Uterus (tissue), 4 donors: Measurements from ENCODE around the gene DLGAP3. TPM values are rescaled to one million over a fixed set of nuclear protein-coding genes. Genes with fewer than 3 reads are reported as not detected.

ENCODE experiments used
- DNase-seq, 2 donors: peaks; one replicate each; pipeline ENCODE4 v3.0.0-alpha.2; 2019 to 2020
- H3K27ac ChIP-seq, 2 donors: fragments of 200-600 bp; sonication (generic); 1 replicate in 1 of 2; 2 replicates in 1 of 2; pipeline ENCODE4 v1.5.1; 2016 to 2018
- H3K27me3 ChIP-seq, 2 donors: fragments of 200-600 bp; sonication (generic); one replicate each; pipeline ENCODE4 v1.5.1; 2018 to 2019; ENCODE audit warnings: control low read depth in 1 of 2
- H3K36me3 ChIP-seq, 2 donors: fragments of 200-600 bp; sonication (generic); one replicate each; pipeline ENCODE4 v1.5.1; 2019; ENCODE audit warnings: control low read depth in 1 of 2
- H3K4me1 ChIP-seq, 2 donors: fragments of 200-600 bp; sonication (generic); one replicate each; pipeline ENCODE4 v1.5.1; 2018 to 2019; ENCODE audit warnings: control low read depth in 1 of 2
- H3K4me3 ChIP-seq, 2 donors: fragments of 200-600 bp; sonication (generic); 1 replicate in 1 of 2; 2 replicates in 1 of 2; pipeline ENCODE4 v1.5.1; 2018 to 2019; ENCODE audit warnings: mild to moderate bottlenecking in 1 of 2
- H3K9me3 ChIP-seq, 2 donors: fragments of 200-600 bp; sonication (generic); one replicate each; pipeline ENCODE4 v1.5.1; 2019; ENCODE audit warnings: control low read depth in 1 of 2
- CTCF ChIP-seq, 4 experiments: fragments of 200-600 bp in 2 of 4; fragments of 450-650 bp in 2 of 4; sonication (generic) in 2 of 4; IDR thresholded peaks; one replicate each; pipeline ENCODE4 v1.5.1; 2016 to 2019; ENCODE audit warnings: antibody characterized with exemption in 4 of 4, mild to moderate bottlenecking in 2 of 4, moderate library complexity in 1 of 4
- POLR2A ChIP-seq, 2 donors: fragments of 450-650 bp; IDR thresholded peaks; one replicate each; pipeline ENCODE4 v1.6.1; 2016; ENCODE audit warnings: antibody characterized with exemption in 2 of 2, mild to moderate bottlenecking in 1 of 2, moderate library complexity in 1 of 2
- intact Hi-C: fragments of 100-400 bp; cut with DNase I; formaldehyde crosslinking; loops from one replicate; pipeline ENCODE4 v1.15.1; 2023; ENCODE audit warnings: low total_unique reads
- total RNA-seq, 4 donors: library from RNA; depleted of rRNA in 3 of 4; stranded (reverse); fragments of >200 nt in 3 of 4; gene quantifications; one replicate each; pipeline versions ENCODE4 v1.1.0 to v1.2.4, GENCODE V29; 2014 to 2023
- donor health status: DM: yes; HTN: yes; CAD: no.

DLGAP3 gene
- total RNA-seq, 4 donors from 2014 or later: 0.14 TPM; not detected in 3

DNA sequence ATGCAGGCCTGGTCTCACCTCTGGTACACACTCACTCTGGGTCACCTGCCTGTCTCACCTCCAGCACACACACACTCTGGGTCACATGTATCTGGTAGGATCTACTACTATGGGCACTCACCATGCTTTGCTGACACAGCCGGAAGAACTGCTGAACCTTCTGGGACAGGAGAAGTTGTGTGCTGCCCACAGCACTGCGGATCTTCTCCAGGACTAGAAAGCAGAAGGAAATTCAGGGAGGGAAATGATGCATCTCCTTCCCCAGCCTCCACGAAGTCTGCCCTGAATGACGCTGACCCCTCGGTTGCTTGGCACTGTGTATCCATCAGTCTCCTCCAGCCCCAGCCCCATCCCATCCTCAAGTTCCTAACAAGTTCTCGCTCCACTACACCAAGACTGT lies 62.0 kb downstream of the DLGAP3 start:
- Histone ChIP-seq H3K4me3 (no peak overlapping the region), H3K27ac (no peak overlapping the region), H3K9me3 (no peaks in the 10 kb centered on the region), H3K4me1 (no peaks in the 10 kb centered on the region), H3K27me3 (no peaks in the 10 kb centered on the region), H3K36me3 (no peaks in the 10 kb centered on the region)
- TF ChIP-seq POLR2A (IDR thresholded peaks at IDR 0.05): no peak
- TF ChIP-seq CTCF (IDR thresholded peaks at IDR 0.05): no peak
- intact Hi-C loops: no loop called here
- DNase-seq: no peak

- Histone ChIP-seq H3K4me1 (no peaks in the 10 kb centered on the region), H3K27me3 (no peaks in the 10 kb centered on the region), H3K4me3 (peak overlapping the region; percentile 67 to 77), H3K9me3 (no peaks in the 10 kb centered on the region), H3K36me3 (no peaks in the 10 kb centered on the region), H3K27ac (peak overlapping the region; percentile 77 to 84)
- intact Hi-C loops: no loop called here
- no peak for DNase-seq
- TF ChIP-seq POLR2A (IDR thresholded peaks at IDR 0.05): no peak
- no peak for TF ChIP-seq CTCF (IDR thresholded peaks at IDR 0.05)
Measured at GRCh38 chr1:34866762-34867109, 62.7 kb downstream of the DLGAP3 start.

GRCh38 chr1:34865981-34866761 lies 63.3 kb downstream of the DLGAP3 start:
- H3K27ac ChIP-seq: peak overlapping the region; percentile 77 to 84
- DNase-seq: peak; percentile 83 to 87
- no peaks in the 10 kb centered on the region for H3K9me3 ChIP-seq
- no peaks in the 10 kb centered on the region for H3K36me3 ChIP-seq
- H3K4me3 ChIP-seq: peak overlapping the region; percentile 67 to 77
- no peaks in the 10 kb centered on the region for H3K27me3 ChIP-seq
- TF ChIP-seq CTCF (IDR thresholded peaks at IDR 0.05) (peak; percentile 84 to 97 (median 90)), POLR2A (IDR thresholded peaks at IDR 0.05) (peak in 1 of 2 donors; percentile 27)
- intact Hi-C loops: no loop called here
- H3K4me1 ChIP-seq: no peaks in the 10 kb centered on the region

DNA sequence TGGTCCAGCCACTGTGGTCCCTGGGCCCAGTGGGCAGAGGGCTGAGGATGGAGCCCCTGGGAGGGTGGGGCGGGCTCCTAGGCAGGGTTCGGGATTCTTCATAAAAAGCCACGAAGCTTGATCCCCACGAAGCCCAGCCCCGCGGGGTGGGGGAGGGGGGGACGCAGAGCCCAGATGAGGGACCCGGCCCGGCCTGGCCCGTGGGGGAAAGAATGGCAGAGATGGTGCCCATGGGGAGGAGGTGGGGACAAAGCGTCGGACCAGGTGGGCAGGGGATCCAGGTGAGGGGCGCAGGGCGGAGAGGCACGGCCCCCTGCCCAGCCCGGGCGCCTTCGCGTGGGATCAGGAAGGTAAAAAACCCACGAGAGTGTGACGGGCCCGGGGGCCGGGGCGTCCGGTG lies 63.9 kb downstream of the DLGAP3 start:
- intact Hi-C loops: no loop called here
- H3K27me3 ChIP-seq: no peaks in the 10 kb centered on the region
- peak overlapping the region; percentile 67 to 77 for H3K4me3 ChIP-seq
- TF ChIP-seq POLR2A (IDR thresholded peaks at IDR 0.05) (no peak), CTCF (IDR thresholded peaks at IDR 0.05) (no peak)
- peak overlapping the region; percentile 77 to 84 for H3K27ac ChIP-seq
- DNase-seq: peak in 1 of 2 donors; percentile 21
- H3K9me3 ChIP-seq: no peaks in the 10 kb centered on the region
- H3K4me1 ChIP-seq: no peaks in the 10 kb centered on the region
- no peaks in the 10 kb centered on the region for H3K36me3 ChIP-seq

- intact Hi-C loops: no loop called here
- Histone ChIP-seq H3K4me3 (no peak overlapping the region), H3K36me3 (no peaks in the 10 kb centered on the region), H3K4me1 (no peaks in the 10 kb centered on the region), H3K9me3 (no peaks in the 10 kb centered on the region), H3K27ac (no peak overlapping the region), H3K27me3 (no peaks in the 10 kb centered on the region)
- no peak for TF ChIP-seq CTCF (IDR thresholded peaks at IDR 0.05)
- no peak for TF ChIP-seq POLR2A (IDR thresholded peaks at IDR 0.05)
- DNase-seq: no peak
Measured at GRCh38 chr1:34864759-34865158, 64.7 kb downstream of the DLGAP3 start.
